Stimulated activated naive CD8-positive, alpha-beta T cell treated with anti-CD3 and anti-CD28 coated beads, Interleukin-15, Interleukin-2, amounts not matched to agents 100 U/mL and 50 U/mL, for 24 hours (primary cell): ENCODE results near the gene SCAF11.
"Not testable (repeated sequence)": the region's sequence is repeated elsewhere in the genome, so short reads cannot be mapped to it uniquely, and the experiment has no call there.

Experiments
- ATAC-seq: fragments of 150-1000 bp; cut with Tn5 transposase; one replicate; pipeline ENCODE4 v1.10.0; 2021
- DNase-seq: peaks from one replicate; pipeline ENCODE4 v3.0.0; 2021

Gene SCAF11, protein sequence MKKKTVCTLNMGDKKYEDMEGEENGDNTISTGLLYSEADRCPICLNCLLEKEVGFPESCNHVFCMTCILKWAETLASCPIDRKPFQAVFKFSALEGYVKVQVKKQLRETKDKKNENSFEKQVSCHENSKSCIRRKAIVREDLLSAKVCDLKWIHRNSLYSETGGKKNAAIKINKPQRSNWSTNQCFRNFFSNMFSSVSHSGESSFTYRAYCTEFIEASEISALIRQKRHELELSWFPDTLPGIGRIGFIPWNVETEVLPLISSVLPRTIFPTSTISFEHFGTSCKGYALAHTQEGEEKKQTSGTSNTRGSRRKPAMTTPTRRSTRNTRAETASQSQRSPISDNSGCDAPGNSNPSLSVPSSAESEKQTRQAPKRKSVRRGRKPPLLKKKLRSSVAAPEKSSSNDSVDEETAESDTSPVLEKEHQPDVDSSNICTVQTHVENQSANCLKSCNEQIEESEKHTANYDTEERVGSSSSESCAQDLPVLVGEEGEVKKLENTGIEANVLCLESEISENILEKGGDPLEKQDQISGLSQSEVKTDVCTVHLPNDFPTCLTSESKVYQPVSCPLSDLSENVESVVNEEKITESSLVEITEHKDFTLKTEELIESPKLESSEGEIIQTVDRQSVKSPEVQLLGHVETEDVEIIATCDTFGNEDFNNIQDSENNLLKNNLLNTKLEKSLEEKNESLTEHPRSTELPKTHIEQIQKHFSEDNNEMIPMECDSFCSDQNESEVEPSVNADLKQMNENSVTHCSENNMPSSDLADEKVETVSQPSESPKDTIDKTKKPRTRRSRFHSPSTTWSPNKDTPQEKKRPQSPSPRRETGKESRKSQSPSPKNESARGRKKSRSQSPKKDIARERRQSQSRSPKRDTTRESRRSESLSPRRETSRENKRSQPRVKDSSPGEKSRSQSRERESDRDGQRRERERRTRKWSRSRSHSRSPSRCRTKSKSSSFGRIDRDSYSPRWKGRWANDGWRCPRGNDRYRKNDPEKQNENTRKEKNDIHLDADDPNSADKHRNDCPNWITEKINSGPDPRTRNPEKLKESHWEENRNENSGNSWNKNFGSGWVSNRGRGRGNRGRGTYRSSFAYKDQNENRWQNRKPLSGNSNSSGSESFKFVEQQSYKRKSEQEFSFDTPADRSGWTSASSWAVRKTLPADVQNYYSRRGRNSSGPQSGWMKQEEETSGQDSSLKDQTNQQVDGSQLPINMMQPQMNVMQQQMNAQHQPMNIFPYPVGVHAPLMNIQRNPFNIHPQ (N-terminal part only)

GRCh38 chr12:45990468-45991283 is at the start of gene SCAF11:
TSS of gene SCAF11 (minus strand) at chr12:45990574. CDS start at chr12:45964167, 26,407 bp downstream.
- DNase-seq (peak; percentile 100), ATAC-seq (peak; percentile 91)

DNA sequence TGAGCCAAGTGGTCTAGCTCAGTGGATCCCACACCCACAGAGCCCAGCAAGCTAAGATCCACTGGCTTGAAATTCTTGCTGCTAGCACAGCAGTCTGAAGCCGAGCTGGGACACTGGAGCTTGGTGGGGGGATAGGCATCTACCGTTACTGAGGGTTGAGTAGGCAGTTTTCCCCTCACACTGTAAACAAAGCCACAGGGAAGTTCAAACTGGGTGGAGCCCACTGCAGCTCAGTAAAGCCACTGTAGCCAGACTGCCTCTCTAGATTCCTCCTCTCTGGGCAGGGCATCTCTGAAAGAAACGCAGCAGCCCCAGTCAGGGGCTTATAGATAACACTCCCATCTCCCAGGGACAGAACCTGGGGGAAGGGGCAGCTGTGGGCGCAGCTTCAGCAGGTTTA is 46.7 kb upstream of the SCAF11 start:
- not testable (repeated sequence) for DNase-seq

DNA sequence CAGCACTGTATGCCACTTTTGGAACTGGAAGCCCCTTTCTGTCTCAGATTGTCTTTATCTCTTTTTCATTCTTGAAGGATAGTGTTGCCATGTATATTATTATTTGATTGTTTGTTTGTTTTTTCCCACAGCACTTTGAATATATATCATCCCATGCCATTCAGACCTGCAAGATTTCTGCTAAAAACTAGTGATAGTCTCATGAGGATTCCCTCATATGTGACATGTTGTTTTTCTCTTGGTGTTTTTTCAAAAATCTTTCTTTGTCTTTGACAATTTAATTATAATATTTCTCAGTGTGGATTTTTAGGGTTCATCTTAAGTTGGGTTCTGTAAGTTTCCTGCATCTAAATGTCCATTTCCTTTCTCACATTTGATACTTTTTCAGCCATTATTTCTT is 36.8 kb upstream of the SCAF11 start:
- ATAC-seq (no peak), DNase-seq (no peak)

More for the DNA sequence above, 46.7 kb upstream of the SCAF11 start:
- not testable (repeated sequence) for ATAC-seq

- DNase-seq (no peak), ATAC-seq (no peak)
These were observed 33.7 kb upstream of the SCAF11 start for GRCh38 chr12:46024099-46024498.

- ATAC-seq (no peak), DNase-seq (no peak)
These were observed 30.4 kb upstream of the SCAF11 start for GRCh38 chr12:46020768-46021167.

DNA sequence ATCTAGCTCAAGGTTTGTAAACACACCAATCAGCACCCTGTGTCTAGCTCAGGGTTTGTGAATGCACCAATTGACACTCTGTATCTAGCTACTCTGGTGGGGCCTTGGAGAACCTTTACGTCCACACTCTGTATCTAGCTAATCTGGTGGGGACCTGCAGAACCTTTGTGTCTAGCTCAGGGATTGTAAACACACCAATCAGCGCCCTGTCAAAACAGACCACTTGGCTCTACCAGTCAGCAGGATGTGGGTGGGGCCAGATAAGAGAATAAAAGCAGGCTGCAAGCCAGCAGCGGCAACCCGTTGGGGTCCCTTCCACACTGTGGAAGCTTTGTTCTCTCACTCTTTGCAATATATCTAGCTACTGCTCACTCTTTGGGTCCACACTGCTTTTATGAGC is 28.3 kb upstream of the SCAF11 start:
- not testable (repeated sequence) for ATAC-seq

DNA sequence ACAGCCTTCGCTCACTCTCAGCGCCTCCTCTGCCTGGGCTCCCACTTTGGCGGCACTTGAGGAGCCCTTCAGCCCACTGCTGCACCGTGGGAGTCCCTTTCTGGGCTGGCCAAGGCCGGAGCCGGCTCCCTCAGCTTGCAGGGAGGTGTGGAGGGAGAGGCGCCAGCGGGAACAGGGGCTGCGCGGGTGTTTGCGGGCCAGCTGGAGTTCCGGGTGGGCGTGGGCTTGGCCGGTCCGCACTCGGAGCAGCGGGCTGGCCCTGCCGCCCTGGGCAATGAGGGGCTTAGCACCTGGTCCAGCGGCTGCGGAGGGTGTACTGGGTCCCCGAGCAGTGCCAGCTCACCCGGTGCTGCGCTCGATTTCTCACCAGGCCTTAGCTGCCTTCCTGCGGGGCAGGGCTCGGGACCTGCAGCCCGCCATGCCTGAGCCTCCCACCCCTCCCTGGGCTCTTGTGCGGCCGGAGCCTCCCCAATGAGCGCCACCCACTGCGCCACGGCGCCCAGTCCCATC is 27.5 kb upstream of the SCAF11 start:
- not testable (repeated sequence) for ATAC-seq

More for the DNA sequence above, 28.3 kb upstream of the SCAF11 start:
- not testable (repeated sequence) for DNase-seq

DNA sequence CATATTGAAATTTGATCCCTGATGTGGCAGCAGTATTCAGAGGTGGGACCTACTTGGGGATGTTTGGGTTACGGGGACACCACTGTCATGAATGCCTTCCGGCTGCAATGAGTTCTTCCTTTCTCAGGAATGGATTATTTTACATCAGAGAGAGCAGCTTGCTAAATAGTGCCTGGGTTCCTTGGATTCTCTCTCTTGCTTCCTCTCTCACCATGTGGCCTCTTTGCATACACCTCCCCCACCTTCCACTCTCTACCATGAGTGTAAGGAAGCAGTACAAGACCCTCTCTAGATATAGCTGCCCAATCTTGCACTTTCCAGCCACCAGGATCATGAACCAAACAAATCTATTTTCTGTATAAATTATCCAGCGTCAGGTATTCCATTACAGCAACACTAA is 15.4 kb upstream of the SCAF11 start:
- no peak for ATAC-seq

More for the DNA sequence above, 27.5 kb upstream of the SCAF11 start:
- DNase-seq = not testable (repeated sequence)

DNA sequence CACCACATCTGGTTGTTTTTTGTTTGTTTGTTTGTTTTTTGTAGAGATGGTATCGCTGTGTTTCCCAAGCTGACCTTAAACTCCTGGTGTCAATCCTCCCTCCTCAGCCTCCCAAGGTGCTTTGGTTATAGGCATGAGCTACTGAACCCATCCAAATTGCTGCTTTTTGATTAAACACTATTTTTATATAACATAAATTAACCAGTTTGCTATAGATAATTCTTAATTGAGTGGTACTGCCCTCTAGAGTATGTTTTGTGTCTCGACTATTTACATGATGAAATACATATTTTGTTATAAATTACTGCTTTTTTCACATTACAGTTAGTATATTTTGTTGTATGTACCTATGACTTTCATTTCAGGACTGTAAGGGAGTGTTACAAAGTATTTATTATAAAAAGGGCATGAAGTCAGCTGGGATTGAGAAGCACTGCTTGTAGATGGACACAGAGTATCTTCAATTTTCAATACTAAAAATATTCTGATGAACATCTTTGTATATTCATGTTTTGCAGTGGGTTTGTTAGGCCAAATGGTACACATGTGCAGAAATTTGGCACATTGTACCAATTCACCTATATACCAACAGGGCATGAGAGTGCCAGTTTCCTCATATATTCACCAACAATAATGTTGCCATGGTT is 14.9 kb upstream of the SCAF11 start:
- no peak for ATAC-seq
- DNase-seq = no peak

More for the DNA sequence above, 15.4 kb upstream of the SCAF11 start:
- no peak for DNase-seq

GRCh38 chr12:46004715-46005114 is 14.3 kb upstream of the SCAF11 start:
- DNase-seq = no peak
- ATAC-seq = no peak

DNA sequence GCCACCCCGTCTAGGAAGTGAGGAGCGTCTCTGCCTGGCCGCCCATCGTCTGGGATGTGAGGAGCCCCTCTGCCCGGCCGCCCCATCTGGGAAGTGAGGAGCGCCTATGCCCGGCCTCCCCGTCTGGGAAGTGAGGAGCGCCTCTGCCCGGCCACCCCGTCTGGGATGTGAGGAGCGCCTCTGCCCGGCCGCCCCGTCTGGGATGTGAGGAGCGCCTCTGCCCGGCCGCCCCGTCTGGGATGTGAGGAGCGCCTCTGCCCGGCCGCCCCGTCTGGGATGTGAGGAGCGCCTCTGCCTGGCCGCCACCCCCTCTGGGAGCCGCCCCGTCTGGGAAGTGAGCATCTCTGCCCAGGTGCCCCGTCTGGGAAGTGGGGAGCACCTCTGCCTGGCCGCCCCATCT is 9.7 kb upstream of the SCAF11 start:
- not testable (repeated sequence) for DNase-seq, ATAC-seq

GRCh38 chr12:45994736-45995135 is 4.4 kb upstream of the SCAF11 start:
- DNase-seq = no peak
- ATAC-seq = no peak

DNA sequence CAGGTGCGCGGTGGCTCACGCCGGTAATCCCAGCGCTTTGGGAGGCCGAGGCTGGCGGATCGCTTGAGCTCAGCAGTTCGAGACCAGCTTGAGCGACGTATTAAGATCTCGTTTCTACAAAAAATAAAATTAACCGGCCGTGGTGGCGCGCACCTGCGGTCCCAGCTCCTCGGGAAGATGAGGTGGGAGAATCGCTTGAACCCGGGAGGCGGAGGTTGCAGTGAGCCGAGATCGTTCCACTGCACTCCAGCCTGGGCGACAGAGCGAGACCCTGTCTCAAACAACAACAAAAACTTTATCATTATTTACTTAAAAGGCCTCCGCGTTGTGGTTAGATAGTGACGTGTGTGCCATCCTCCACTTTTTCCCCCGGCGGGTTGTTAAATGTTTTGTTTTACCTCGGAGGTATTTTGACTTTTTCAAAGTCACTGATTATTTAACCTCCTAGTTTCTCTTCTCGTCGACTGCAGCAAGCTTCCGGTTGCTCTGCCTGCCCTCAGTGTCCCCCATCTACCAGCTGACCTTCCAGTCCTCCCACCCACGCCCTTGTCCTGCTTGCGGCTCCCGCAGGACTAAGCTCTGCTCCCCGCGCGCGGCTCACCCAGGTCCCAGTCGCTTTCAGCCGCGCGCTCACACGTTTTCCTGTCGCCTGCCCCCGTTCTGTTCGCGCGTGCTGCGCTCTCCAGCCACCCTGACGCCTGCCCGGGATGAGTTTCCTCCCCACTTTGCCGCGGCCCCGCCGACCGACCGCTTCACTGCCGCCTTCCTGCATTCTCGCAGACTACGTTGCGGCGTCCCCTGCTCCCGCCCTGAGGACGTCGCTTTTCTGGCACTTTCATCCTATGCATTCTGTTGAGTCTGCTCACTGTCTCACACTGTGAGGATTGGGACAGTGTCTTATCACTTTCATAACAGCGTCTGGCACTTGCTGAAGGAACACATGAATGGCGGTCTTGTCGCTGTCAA is 1.2 kb upstream of the SCAF11 start:
- peak; percentile 79 for DNase-seq
- peak; percentile 15 for ATAC-seq

DNA sequence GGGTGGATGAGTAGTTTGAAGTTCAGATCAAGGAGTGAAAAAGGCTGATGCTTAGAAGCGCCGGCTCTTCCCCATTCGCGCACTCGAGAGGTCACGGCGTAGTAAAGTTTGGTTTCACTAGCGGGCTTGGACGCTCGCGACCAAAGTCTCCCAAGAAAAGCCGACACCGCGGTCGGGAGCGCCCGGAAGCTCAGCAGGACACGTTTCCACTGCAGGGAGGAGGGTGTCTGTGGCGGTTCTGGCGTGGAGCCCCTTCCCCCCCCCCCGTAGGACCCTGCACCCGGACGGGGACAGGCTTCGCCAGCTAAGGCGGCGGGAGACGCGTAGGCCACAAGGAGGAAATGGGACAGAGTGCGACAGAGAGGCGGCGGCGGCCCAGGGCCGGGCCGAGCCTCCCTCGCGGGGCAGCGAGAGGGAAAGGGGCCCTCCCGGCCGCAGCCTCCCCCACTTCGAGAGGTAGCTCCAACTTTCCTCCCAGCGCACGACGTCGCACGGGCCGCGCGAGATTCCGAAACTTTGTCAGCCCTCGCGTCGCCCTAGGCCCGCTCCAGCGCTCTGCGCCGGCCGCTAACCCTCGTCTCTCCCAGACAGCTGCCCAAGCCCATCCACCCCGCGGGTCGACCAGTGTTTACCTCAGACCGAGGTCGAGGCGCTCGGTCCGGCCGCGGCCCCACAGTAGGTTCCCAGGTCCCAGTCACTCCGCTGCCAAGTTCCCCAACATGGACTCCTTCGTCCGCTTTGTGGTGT is 480 bp downstream of the SCAF11 start:
- ATAC-seq = peak; percentile 25
- DNase-seq = peak; percentile 63

DNA sequence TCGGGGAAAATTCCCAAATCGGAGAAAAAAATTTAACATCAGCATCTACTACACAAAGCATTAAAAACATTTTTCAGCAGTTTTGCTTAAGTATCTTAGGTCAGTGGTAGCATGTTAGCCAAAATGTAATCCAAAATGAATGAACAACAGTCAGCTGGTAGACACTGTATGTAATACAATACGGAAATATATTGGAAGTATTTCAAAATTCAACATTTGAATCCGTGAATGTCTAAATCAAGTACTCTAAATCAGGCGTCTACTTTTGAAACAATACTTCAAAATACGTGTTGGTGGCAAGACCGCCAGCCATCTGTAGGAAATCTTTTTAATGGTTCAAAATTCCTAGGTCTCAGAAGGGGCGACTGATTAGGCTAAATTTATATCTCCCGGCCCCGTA is 1.1 kb downstream of the SCAF11 start:
- no peak for DNase-seq
- no peak for ATAC-seq

DNA sequence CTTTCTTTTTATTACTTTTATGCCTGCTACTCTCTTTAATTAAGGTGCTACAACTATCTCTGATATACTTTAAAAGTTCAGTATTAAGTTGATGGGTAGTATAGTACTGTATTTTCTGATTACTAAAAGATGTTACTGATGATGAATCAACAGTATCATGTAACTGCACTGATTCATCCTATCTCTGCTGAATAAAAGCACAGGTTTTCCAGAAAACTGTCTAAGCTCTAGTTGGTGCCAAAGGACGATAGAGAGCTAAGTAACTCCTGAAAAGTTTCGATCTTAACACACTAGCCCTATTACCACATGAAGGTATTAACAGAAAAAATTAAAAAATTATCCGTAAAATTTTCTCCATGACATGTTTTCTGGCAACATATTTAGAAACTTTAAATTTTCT is 2.1 kb downstream of the SCAF11 start:
- ATAC-seq (no peak), DNase-seq (no peak)

GRCh38 chr12:45987340-45987727 is 3.0 kb downstream of the SCAF11 start:
- no peak for DNase-seq
- no peak for ATAC-seq

- ATAC-seq (no peak), DNase-seq (no peak)
These were observed 3.6 kb downstream of the SCAF11 start for GRCh38 chr12:45986641-45987339.
